Fibroblast of skin of right quadriceps (primary cell): ENCODE data around the gene ISCU.

Experiments used
- DNase-seq: peaks from one replicate; pipeline ENCODE4 v3.0.0-alpha.2; 2013

ISCU gene

GRCh38 chr12:108562348-108563135 is at the start of gene ISCU:
ISCU (plus strand) TSS chr12:108562596; CDS start chr12:108562623, 27 bp downstream.
- DNase-seq: peak; percentile 97

GRCh38 chr12:108514468-108514972 is 47.9 kb upstream of the ISCU start:
- DNase-seq: no peak

GRCh38 chr12:108514973-108515814 is 47.2 kb upstream of the ISCU start, which contains the start of gene FICD:
FICD (plus strand) TSS chr12:108515277; CDS start chr12:108516973, 1,696 bp downstream.
- DNase-seq: peak; percentile 98

GRCh38 chr12:108515916-108516315 is 46.5 kb upstream of the ISCU start:
- DNase-seq: no peak

- peak; percentile 13 for DNase-seq
Measured at GRCh38 chr12:108516511-108517275, 45.7 kb upstream of the ISCU start.

- DNase-seq: no peak
Measured at GRCh38 chr12:108517288-108518100, 44.9 kb upstream of the ISCU start.

GRCh38 chr12:108518101-108518715 is 44.2 kb upstream of the ISCU start:
- no peak for DNase-seq

- DNase-seq: no peak
Measured at GRCh38 chr12:108518716-108519496, 43.5 kb upstream of the ISCU start.

GRCh38 chr12:108519558-108519957 is 42.8 kb upstream of the ISCU start:
- DNase-seq: no peak

GRCh38 chr12:108523365-108523764 is 39.0 kb upstream of the ISCU start:
- no peak for DNase-seq

- DNase-seq: peak; percentile 65
Measured at GRCh38 chr12:108525681-108526080, 36.7 kb upstream of the ISCU start.

GRCh38 chr12:108526482-108527165 is 35.8 kb upstream of the ISCU start:
- DNase-seq: peak; percentile 31

- no peak for DNase-seq
Measured at GRCh38 chr12:108527166-108527496, 35.3 kb upstream of the ISCU start.

- peak; percentile 22 for DNase-seq
Measured at GRCh38 chr12:108530161-108530560, 32.2 kb upstream of the ISCU start.

GRCh38 chr12:108531929-108532848 is 30.2 kb upstream of the ISCU start:
- peak; percentile 79 for DNase-seq

GRCh38 chr12:108538146-108538545 is 24.2 kb upstream of the ISCU start:
- DNase-seq: no peak

GRCh38 chr12:108538616-108539195 is 23.7 kb upstream of the ISCU start:
- DNase-seq: no peak

GRCh38 chr12:108542320-108542719 is 20.1 kb upstream of the ISCU start:
- DNase-seq: peak; percentile 57

- DNase-seq: peak; percentile 65
Measured at GRCh38 chr12:108543652-108544051, 18.7 kb upstream of the ISCU start.
